SK-N-MC (cell line): ENCODE results near the gene MRPS12.

Experiments
- DNase-seq: peaks from one replicate; pipeline ENCODE4 v3.0.0-alpha.2; 2011; ENCODE audit warnings: low read depth, low spot score
- H3K27ac ChIP-seq: fragments of 200-600 bp; sonication (generic); 2 replicates; pipeline ENCODE4 v1.5.1; 2016; ENCODE audit warnings: mixed run types
- H3K36me3 ChIP-seq: fragments of 200-600 bp; sonication (generic); 2 replicates; pipeline ENCODE4 v1.6.1; 2017; ENCODE audit warnings: antibody characterized with exemption, low read length, mixed read lengths; ENCODE audit not compliant: insufficient read depth
- H3K4me3 ChIP-seq: fragments of 200-600 bp; sonication (generic); 2 replicates; pipeline ENCODE4 v1.5.1; 2016
- H3K9ac ChIP-seq: fragments of 200-600 bp; sonication (generic); 2 replicates; pipeline ENCODE4 v1.8.0; 2017; ENCODE audit warnings: mixed run types, mixed read lengths; ENCODE audit not compliant: insufficient read length
- H3K9me3 ChIP-seq: fragments of 200-600 bp; sonication (generic); 2 replicates; pipeline ENCODE4 v1.6.1; 2017; ENCODE audit warnings: low read depth, mild to moderate bottlenecking, antibody characterized with exemption, low read length, moderate library complexity, mixed read lengths
- EZH2 ChIP-seq: fragments of 200-600 bp; sonication (generic); IDR thresholded peaks from one replicate; pipeline ENCODE4 v1.6.1; 2017; ENCODE audit warnings: antibody characterized with exemption
- FOXP2 ChIP-seq: optimal IDR thresholded peaks from 2 replicates; pipeline ENCODE3; 2011; ENCODE audit warnings: mild to moderate bottlenecking, moderate library complexity; ENCODE audit not compliant: insufficient read depth; ENCODE audit errors: extremely low read length, control extremely low read depth
- POLR2AphosphoS5 ChIP-seq: IDR thresholded peaks from 2 replicates; pipeline ENCODE4 v1.6.1; 2012; ENCODE audit warnings: mild to moderate bottlenecking, low read depth, low read length, borderline replicate concordance

Gene MRPS12

DNA sequence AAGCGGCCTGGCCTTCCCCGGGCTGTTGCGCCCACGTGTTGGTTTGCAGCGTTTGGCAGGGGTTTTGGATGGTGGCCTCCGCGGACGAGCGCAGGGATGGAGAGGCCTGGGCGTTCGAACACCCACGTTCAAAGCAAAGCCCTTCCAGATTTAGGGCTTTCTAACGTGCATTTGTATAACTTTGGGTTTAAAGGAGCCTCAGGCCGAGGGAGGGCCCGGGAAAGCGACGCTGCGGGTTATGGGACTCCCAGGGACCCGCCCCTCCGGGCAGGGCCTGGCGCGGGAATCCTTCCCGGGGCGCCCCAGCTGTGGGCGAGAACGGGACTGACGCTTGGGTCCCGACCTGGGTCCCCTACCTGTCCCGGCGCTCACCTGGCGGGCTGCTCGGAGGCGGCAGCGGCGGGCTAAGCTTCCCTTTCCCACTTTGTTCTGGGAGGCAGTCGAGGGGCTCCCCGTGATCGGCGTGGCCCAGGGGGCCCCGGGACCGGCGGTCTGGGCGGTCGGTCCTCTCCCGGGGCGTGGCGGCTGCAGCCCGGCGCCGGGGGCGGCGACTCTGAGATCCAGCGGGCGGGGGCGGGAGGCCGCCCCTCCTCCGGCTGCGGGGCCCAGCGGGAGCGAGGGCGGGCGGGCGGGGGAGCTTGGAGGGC is 44.6 kb downstream of the MRPS12 start, which contains the start of gene FBXO17:
FBXO17 (minus strand) TSS at position 529 of the 647 bp plus-strand sequence. CDS start 25,423 bp downstream, outside the sequence.
- Histone ChIP-seq H3K9me3 (no peaks in the 10 kb centered on the region), H3K36me3 (no peaks in the 10 kb centered on the region; the same call in 1 of the 2 replicates), H3K9ac (peak within 1 kb of the TSS; percentile 89), H3K27ac (peak within 1 kb of the TSS; percentile 92), H3K4me3 (peak within 1 kb of the TSS; percentile 99)
- no peak for DNase-seq
- TF ChIP-seq POLR2AphosphoS5 (0 out of 2 replicates have a peak, but pooled peaks have one; percentile 38), EZH2 (no peak)

DNA sequence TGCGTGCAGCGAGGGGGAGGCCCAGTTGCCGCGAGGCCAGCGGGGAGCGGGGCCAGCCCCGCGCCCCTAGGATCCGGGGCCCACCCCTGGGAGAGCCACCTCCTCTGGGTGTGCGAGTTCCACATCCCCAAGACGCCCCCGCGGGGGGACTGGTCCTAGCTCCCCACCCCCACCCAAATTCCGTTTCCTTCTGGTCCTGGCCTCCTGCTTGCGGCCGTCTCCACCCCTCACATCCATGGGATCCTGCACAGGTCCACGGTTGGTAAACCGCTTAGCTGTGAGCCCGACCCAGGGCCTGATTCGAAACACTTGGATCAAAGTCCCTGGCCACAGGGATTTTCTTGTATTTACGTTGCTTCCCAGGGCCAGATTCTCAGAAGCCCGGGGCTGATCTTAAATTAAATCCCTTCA is 45.1 kb downstream of the MRPS12 start:
- H3K9ac ChIP-seq = peak overlapping the region; percentile 69
- no peak for DNase-seq
- peak overlapping the region; percentile 89 for H3K27ac ChIP-seq

DNA sequence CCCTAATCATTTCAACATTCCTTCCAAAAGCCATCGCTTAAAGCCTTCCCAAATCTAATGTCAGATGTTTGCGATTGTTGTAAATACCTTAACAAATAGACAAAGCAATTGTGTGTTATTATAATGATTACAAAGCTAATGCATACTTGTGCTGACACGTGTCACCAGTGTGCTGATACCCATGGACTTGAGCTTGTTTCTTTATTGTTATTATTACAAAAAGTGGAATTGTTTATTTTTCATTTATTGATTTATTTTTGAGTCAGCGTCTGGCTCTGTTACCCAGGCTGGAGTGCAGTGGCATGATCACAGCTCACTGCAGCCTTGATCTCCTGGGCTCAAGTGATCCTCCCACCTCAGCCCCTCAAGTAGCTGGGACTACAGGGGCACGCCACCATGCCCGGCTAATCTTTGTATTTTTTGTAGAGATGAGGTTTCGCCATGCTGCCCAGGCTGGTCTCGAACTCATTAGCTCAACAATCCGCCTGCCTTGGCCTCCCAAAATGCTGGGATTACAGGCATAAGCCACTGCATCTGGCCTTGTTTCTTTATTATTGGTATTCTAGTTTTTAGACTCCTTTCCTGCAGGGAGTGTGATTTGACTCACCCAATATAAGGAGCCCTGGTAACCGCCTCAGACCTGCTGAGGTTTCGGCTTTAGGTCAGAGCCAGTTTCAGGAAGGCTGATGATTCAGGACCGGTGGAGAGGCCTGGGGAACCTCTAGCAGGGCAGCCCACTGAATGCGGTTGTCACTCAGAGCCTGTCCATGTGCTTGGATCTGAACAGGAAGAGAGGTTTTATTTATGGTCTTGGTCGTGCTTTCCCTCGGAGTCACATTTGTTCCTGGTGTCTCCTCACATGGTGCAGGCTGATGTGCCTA is 46.9 kb downstream of the MRPS12 start:
- TF ChIP-seq FOXP2 (no peak), POLR2AphosphoS5 (no peak), EZH2 (no peak)
- Histone ChIP-seq H3K36me3 (no peaks in the 10 kb centered on the region), H3K9me3 (no peaks in the 10 kb centered on the region), H3K4me3 (no peak overlapping the region), H3K9ac (no peak overlapping the region), H3K27ac (peak overlapping the region; percentile 21; the same call in 1 of the 2 replicates)
- DNase-seq = no peak

More for the DNA sequence above, 45.1 kb downstream of the MRPS12 start:
- H3K9me3 ChIP-seq = no peaks in the 10 kb centered on the region
- no peak for TF ChIP-seq FOXP2
- TF ChIP-seq POLR2AphosphoS5 = no peak
- TF ChIP-seq EZH2 = no peak
- H3K4me3 ChIP-seq = peak overlapping the region; percentile 99
- no peaks in the 10 kb centered on the region; the same call in 1 of the 2 replicates for H3K36me3 ChIP-seq

DNA sequence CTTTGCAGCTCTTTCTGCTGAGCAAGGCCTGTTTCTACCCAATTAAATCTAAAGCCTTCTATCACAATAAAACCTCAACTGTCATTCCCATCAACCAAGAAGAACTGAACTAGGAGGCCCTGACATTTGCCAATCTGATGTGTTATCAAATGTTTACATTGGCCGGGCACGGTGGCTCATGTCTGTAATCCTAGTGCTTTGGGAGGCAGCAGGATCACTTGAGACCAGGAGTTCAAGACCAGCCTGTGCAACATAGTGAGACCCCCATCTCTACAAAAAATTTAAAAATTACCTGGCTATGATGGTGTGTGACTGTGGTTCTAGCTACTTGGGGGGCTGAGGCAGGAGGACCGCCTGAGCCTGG is 47.6 kb downstream of the MRPS12 start:
- no peak for DNase-seq
- no peaks in the 10 kb centered on the region for H3K36me3 ChIP-seq
- TF ChIP-seq EZH2 = no peak
- TF ChIP-seq POLR2AphosphoS5 = no peak
- no peak for TF ChIP-seq FOXP2
- H3K27ac ChIP-seq = peak overlapping the region; percentile 21; the same call in 1 of the 2 replicates
- no peaks in the 10 kb centered on the region for H3K9me3 ChIP-seq
- no peak overlapping the region for H3K4me3 ChIP-seq
- no peak overlapping the region for H3K9ac ChIP-seq

DNA sequence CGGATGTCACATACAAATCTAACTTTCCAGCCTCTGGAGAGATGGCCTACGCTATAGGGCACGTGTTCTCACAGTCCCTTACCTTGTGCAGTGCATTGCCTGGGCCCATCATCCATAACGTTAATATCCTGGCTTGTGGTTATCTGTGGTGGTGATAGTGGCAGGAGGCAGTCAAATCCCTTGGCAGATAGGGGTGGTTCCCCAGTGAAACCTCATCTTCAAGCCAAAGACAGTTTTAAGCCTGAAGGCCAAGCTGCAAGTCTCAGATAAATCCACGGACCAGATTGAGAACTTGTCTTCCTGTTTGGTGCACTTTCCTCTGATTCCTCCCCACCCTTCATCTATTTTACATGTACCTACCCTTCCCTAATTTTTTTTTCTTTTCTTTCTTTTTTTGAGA is 49.1 kb downstream of the MRPS12 start:
- Histone ChIP-seq H3K9me3 (no peaks in the 10 kb centered on the region), H3K36me3 (no peaks in the 10 kb centered on the region), H3K27ac (no peak overlapping the region), H3K4me3 (no peak overlapping the region), H3K9ac (no peak overlapping the region)
- no peak for DNase-seq
- TF ChIP-seq FOXP2 = no peak
- TF ChIP-seq EZH2 = no peak
- no peak for TF ChIP-seq POLR2AphosphoS5

DNA sequence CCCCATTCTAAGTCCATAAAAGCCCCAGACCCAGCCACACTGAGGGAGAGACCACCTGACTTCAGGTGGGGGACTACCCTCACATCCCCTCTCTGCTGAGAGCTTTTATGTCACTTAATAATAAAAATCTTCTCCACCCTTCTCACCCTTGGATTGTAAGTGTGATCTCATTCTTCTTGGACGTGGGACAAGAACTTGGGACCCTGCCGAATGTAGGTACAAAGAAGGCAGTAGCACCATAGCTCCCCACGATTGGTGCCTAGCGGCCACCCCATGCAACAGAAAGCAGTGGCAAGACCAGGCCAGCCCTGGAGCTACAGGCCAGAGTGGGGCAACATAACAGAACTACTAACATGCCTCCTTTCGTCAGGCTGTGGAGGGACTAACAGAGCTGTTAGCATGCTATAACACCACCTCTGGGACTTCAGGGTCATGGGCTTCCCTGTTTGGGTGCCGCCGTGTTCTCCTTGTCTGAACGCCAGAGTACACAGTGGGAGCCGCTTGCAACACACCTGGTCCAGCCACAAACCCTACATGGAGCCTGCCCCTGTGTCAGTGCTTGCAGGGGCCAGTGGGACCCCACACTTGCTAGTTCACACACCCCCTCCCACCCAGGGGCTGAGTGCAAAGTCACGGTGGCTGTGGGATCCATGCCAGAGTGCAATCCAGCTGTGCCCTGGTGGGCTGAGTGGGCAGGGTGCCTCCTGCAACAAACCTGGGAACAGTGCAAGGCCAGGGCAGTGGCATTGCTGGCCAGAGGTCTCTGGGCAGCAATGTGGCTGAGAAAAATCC is 50.0 kb downstream of the MRPS12 start:
- TF ChIP-seq POLR2AphosphoS5 (no peak), FOXP2 (no peak), EZH2 (no peak)
- H3K36me3 ChIP-seq = no peaks in the 10 kb centered on the region
- H3K9me3 ChIP-seq = no peaks in the 10 kb centered on the region
- H3K9ac ChIP-seq = no peak overlapping the region
- no peak overlapping the region for H3K4me3 ChIP-seq
- no peak overlapping the region for H3K27ac ChIP-seq
- no peak for DNase-seq
